ENCODE results near the gene VRK3. TPM values are rescaled to one million over a fixed set of nuclear protein-coding genes. Genes with fewer than 3 reads are reported as not detected.

Gene VRK3
- total RNA-seq, 2 experiments from 2014 or later = 65.1 to 65.4 TPM

- Mint-ChIP-seq H3K27me3 (no peaks in the 10 kb centered on the region), H3K9me3 (no peaks in the 10 kb centered on the region), H3K27ac (no peak overlapping the region), H3K36me3 (ENCODE audit: low read depth) (peaks cover 84% of the 10 kb centered on the region), H3K4me1 (ENCODE audit: low read depth) (no peaks in the 10 kb centered on the region), H3K4me3 (no peak overlapping the region)
- no peak overlapping the region for H3K4me3 ChIP-seq (ENCODE audit: low read length)
- no peak overlapping the region for H3K27ac ChIP-seq (ENCODE audit: low read depth in 1 of 2, low read length in 2 of 2)
- no peak for TF ChIP-seq CTCF (IDR thresholded peaks at IDR 0.05)
- H3K27me3 ChIP-seq (ENCODE audit: control insufficient read depth in 1 of 2, insufficient read depth in 2 of 2, low read length in 2 of 2) = no peaks in the 10 kb centered on the region
- intact Hi-C loops (cut with DNase I, micrococcal nuclease) = no loop called here
- H3K4me1 ChIP-seq (ENCODE audit: insufficient read depth, low read length) = no peaks in the 10 kb centered on the region
- CTCF ChIA-PET = no interaction called here
- no peaks in the 10 kb centered on the region for H3K9me3 ChIP-seq (ENCODE audit: control insufficient read depth in 1 of 2, insufficient read depth in 1 of 2, low read length in 2 of 2)
- POLR2A ChIA-PET = no interaction called here
- ATAC-seq (ENCODE audit: poor library complexity) = peak; percentile 59
- H3K36me3 ChIP-seq (ENCODE audit: insufficient read depth, low read length) = peaks cover 88% of the 10 kb centered on the region
- DNase-seq = peak in 3 of 14 experiments; percentile 46 to 59 (median 49)
These were observed 27.5 kb downstream of the VRK3 start for GRCh38 chr19:49997709-49998108.

DNA sequence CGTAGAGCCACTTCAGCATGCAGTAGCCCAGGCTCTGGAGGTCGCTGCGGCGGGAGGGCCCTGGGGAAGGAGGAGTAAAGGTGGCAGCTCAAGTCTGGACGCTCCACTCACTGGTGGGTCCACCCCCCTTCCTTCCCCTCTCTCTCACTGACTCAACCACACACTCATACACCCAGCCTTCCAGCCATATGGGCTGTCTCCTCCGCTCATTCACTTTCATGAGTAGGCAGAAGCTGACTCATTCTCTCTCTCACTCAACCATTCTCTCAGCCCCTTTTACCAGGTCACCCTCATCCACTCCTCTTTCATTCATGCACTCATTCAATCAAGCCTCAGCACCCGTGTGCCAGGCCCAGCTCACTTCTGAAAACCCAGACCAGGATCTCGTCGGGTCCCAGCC lies 36.7 kb downstream of the VRK3 start:
- H3K27ac ChIP-seq (ENCODE audit: low read depth in 1 of 2, low read length in 2 of 2) = no peak overlapping the region
- no peak for ATAC-seq (ENCODE audit: poor library complexity)
- H3K27me3 Mint-ChIP-seq = no peaks in the 10 kb centered on the region
- peaks cover 90% of the 10 kb centered on the region for H3K36me3 Mint-ChIP-seq (ENCODE audit: low read depth)
- no peak overlapping the region for H3K4me3 Mint-ChIP-seq
- H3K4me1 Mint-ChIP-seq (ENCODE audit: low read depth) = no peaks in the 10 kb centered on the region
- H3K4me3 ChIP-seq (ENCODE audit: low read length) = no peak overlapping the region
- ChIA-PET POLR2A (no interaction called here), CTCF (no interaction called here)
- peaks cover 63% of the 10 kb centered on the region for H3K36me3 ChIP-seq (ENCODE audit: insufficient read depth, low read length)
- intact Hi-C loops (cut with DNase I, micrococcal nuclease) = no loop called here
- H3K9me3 ChIP-seq (ENCODE audit: control insufficient read depth in 1 of 2, insufficient read depth in 1 of 2, low read length in 2 of 2) = peaks cover 0 to 4% of the 10 kb centered on the region in 2 experiments
- no peaks in the 10 kb centered on the region for H3K4me1 ChIP-seq (ENCODE audit: insufficient read depth, low read length)
- H3K27me3 ChIP-seq (ENCODE audit: control insufficient read depth in 1 of 2, insufficient read depth in 2 of 2, low read length in 2 of 2) = no peaks in the 10 kb centered on the region
- TF ChIP-seq CTCF (IDR thresholded peaks at IDR 0.05) = no peak
- no peak overlapping the region for H3K27ac Mint-ChIP-seq
- no peaks in the 10 kb centered on the region for H3K9me3 Mint-ChIP-seq
- DNase-seq = no peak

- H3K27ac ChIP-seq (ENCODE audit: low read depth in 1 of 2, low read length in 2 of 2) = no peak overlapping the region
- ATAC-seq (ENCODE audit: poor library complexity) (no peak), DNase-seq (no peak)
- no peak overlapping the region for H3K27ac Mint-ChIP-seq
- H3K36me3 Mint-ChIP-seq (ENCODE audit: low read depth) = peaks cover 91% of the 10 kb centered on the region
- no peak overlapping the region for H3K4me3 ChIP-seq (ENCODE audit: low read length)
- intact Hi-C loops (cut with DNase I, micrococcal nuclease) = no loop called here
- H3K4me3 Mint-ChIP-seq = no peak overlapping the region
- no peaks in the 10 kb centered on the region for H3K4me1 Mint-ChIP-seq (ENCODE audit: low read depth)
- H3K36me3 ChIP-seq (ENCODE audit: insufficient read depth, low read length) = peaks cover 61% of the 10 kb centered on the region
- ChIA-PET POLR2A (no interaction called here), CTCF (no interaction called here)
- no peaks in the 10 kb centered on the region for H3K27me3 ChIP-seq (ENCODE audit: control insufficient read depth in 1 of 2, insufficient read depth in 2 of 2, low read length in 2 of 2)
- H3K4me1 ChIP-seq (ENCODE audit: insufficient read depth, low read length) = no peaks in the 10 kb centered on the region
- peaks cover 0 to 4% of the 10 kb centered on the region in 2 experiments for H3K9me3 ChIP-seq (ENCODE audit: control insufficient read depth in 1 of 2, insufficient read depth in 1 of 2, low read length in 2 of 2)
- H3K27me3 Mint-ChIP-seq = no peaks in the 10 kb centered on the region
- H3K9me3 Mint-ChIP-seq = no peaks in the 10 kb centered on the region
- TF ChIP-seq CTCF (IDR thresholded peaks at IDR 0.05) = no peak
These were observed 37.2 kb downstream of the VRK3 start for GRCh38 chr19:49988007-49988406.

Measured in CD4-positive, alpha-beta T cell (primary cell).